HG03457 (cell line): ENCODE results near the gene KRT33B.
"Not testable (repeated sequence)": the region's sequence is repeated elsewhere in the genome, so short reads cannot be mapped to it uniquely, and the experiment has no call there.

Experiments used
- ATAC-seq: cut with Tn5 transposase; IDR thresholded peaks from one replicate; pipeline ENCODE4 v1.9.1; 2021; ENCODE audit warnings: moderate number of reproducible peaks; ENCODE audit not compliant: unreplicated experiment

Gene KRT33B

DNA sequence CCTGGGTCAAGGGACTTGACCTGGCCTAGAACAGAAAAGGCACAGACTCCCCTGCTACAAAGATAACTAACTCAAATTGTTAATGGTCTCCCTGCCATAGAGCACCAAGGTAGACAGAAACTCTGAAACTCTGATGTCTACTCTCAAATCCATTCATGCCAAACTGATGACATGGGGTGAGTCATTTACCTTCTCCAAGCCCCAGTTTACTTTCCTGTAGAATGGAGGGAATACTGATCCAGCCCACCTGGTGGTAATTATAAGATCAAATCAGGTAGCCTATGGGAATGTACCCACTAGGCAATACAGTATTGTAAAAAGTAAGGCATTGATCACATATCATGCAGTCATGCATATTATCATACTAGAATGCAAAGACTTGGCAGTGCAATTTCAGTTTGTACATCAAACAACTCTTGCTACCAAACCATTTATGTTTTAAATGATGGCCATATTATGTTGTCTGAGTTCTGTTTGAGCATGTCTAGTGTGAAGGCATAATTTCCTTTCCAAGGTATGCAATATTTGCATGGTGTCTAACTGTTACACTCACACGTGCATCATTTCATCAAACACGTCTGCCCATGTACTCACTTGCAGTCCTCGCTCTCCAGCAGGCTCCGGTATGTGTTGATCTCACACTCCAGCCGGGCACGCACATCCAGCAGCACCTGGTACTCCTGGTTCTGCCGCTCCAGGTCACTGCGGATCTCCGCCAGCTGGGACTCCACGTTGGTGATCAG lies 24.8 kb upstream of the KRT33B start:
- no peak for ATAC-seq

DNA sequence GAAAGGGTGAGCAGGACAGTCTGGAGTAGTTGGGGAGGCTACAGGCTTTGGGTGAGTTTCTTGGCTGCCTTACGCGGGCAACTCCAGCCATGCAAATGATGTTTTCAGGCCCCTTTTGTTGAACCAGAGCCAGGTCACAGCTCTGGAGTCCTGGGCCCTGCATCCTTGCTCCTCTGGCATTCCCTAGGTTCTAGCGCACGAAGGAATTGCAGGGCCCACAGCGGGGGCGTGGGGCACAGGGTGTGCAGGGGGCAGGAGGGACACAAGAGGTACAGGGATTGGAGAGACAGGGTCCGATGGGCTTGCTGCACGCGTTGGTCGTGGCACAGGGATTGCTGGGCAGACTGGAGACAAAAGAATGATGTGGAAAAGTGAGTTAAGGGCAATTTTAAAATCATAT lies 24.2 kb upstream of the KRT33B start:
- ATAC-seq: no peak

DNA sequence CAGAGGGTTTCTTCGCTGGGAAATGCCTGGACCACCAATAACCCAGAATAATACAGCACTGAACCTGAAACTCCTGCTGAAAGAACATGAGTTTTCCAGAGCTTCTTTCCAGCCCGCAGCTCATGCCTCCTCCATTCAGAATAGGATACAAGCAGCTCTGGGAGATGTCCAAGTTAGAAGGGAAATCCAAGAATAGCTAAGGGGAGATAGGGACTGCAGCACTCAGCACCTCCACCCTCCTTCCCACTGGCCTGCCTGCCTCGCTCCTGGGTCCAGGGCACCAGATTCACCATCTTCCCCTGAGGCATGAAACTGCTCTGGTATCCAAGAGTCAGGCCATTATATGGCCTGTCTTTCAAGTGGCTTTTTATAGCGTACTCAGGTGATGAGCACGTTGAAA lies 23.7 kb upstream of the KRT33B start:
- ATAC-seq: no peak

- no peak for ATAC-seq
Observed at GRCh38 chr17:41392278-41392677, 22.7 kb upstream of the KRT33B start.

DNA sequence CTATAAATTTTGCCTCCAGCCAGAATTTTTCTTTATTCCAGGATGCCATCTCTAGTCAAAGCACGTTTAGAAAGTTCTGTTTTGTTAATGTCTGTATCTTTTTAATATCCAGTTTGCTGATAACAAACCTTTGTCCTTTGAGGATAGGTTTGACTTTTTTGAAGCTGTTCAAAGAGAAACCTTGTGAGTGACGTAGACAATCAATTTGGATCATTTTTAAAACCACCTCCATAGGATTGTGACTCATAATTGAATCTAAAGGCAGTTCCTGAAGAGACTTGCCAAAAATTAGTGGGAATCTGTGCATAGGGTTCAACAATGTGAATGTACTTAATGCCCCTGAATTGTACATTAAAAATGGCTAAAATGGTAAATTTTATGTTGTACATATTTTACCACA lies 21.9 kb upstream of the KRT33B start:
- no peak for ATAC-seq

- ATAC-seq: no peak
Observed at GRCh38 chr17:41390411-41390938, 20.9 kb upstream of the KRT33B start.

DNA sequence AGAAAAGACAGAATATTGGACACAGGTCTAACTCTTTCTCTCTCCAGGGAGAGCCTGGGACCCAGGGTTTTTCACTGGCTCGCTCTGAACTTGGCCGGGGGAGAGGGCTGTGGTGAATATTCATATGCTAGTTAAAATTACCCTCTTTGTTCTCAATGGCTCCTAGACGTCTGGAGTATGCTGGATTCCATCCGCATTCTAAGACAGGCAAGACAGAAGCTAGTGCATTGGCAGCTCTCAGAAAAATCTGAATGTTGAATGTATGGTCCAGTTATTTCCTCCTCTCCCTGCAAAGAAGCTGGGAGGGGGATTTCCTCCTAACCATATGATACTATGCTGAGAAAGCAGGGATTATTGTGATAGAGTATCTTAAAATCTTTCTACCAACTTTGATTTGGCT lies 18.1 kb upstream of the KRT33B start:
- ATAC-seq: no peak

DNA sequence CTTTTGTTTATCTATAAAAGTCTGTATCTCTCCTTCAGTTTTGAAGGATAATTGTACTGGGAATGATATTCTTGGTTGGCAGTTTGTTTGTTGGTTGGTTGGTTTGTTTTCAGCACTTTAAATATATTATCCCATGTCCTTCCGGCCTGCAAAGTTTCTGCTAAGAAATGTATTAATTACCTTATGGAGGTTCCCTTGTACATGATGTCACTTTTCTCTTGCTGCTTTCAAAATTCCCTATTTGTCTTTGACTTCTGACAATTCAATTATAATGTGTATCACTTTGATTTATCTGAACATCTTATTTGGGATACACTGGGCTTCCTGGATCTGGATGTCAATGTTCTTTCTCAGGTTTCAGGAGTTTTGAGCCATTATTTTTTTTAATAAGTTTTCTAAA lies 16.6 kb upstream of the KRT33B start:
- no peak for ATAC-seq

GRCh38 chr17:41383690-41384089 lies 14.1 kb upstream of the KRT33B start:
- ATAC-seq: no peak

GRCh38 chr17:41382394-41382793 lies 12.8 kb upstream of the KRT33B start:
- ATAC-seq: no peak

DNA sequence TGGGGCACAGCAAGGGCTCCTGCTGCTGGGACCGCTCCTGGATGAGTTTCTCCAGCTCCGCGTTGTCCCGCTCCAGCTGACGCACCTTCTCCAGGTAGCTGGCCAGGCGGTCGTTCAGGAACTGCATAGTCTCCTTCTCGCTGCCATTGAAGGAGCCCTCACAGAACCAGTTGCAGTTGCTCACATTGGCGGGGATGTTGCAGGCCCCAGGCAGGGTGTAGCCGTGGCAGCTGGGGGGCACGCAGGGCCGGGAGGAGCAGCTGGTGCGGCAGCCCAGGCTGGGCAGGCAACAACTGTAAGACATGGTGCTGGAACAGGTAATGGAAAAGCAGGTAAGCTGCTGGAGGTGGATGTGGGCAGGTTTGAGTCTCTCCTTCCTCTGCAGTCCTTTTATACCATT lies 12.3 kb upstream of the KRT33B start, which contains the start of gene KRT34:
KRT34 (minus strand) TSS at position 364 of the 400 bp plus-strand sequence; CDS start at position 304, 60 bp downstream.
- ATAC-seq: not testable (repeated sequence)

- not testable (repeated sequence) for ATAC-seq
Observed at GRCh38 chr17:41380091-41380490, 10.5 kb upstream of the KRT33B start.

GRCh38 chr17:41377546-41377945 lies 7.9 kb upstream of the KRT33B start:
- ATAC-seq: no peak

DNA sequence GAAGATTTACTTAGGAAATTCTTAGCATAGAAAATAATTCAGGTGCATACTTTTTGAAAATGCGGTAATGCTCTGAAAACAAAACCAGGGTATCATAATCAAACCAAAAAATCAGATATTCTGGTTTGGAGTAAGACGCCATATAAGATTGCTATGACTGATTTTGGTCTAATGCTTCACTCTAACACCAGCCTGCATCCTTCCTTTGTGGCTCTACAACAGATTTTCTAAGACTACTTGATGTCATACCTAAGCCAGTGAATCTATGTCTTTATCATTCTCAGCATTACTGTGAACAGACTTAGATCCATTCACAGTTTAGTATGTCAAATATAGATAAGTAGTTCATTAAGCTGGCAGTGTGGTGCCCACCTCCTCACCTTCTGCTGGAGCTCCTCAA lies 590 bp downstream of the KRT33B start:
- no peak for ATAC-seq

GRCh38 chr17:41367426-41368075 lies 2.1 kb downstream of the KRT33B start:
- ATAC-seq: no peak

- ATAC-seq: no peak
Observed at GRCh38 chr17:41366070-41366469, 3.5 kb downstream of the KRT33B start.

DNA sequence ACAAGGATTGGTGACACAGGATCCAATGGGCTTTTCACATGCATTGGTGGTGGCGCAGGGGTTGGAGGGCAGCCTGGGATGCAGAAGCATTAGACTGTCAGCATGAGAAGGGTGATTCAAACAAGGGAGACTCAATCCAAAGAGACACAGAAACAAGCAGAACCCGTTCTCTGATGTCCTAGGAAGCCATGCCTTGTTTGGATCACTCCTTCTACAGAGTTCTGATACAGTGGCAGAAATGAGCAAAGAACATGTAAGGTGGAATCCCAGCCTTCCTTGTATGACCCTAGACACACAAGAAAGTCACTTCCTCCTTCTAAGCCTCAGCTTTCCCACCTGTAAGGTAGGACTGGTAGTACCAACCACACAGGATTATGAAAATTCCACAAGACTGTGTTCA lies 5.7 kb downstream of the KRT33B start:
- ATAC-seq: no peak

DNA sequence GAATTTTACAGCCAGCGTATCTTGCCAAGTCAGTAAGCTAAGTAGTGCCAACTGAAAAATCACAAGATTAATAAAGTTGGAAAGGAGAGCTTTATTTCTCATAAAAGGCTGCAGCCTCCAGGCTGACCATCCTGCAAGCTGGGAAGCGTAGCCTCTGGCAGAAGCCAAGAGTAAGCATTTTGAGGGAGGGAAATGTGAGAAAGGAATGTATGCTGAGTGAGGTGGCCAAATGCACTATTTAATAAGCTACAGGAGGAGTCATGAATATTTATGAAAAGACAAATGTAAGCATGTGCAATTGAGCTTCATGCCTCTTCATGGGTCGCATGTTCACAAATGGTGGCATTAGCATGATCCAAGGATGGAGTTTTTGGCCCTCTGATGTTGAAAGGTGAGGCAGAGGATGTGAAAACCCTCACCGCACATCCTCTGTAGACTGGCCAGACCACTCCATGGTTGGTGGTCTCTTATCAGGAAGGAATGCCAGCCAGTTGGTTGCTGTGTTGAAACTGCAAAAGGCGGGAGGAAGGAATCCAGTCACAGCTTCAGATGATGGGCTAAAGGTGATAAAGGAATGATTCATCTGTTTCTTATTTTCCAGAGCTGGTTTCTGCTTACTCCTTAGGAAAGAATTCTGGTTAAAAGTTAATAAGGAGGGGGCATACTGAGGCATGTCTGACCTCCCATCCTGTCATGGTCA lies 9.2 kb downstream of the KRT33B start:
- no peak for ATAC-seq

- no peak for ATAC-seq
Observed at GRCh38 chr17:41354536-41354935, 15.1 kb downstream of the KRT33B start.

GRCh38 chr17:41352597-41353366 lies 16.8 kb downstream of the KRT33B start:
- no peak for ATAC-seq

- ATAC-seq: no peak
Observed at GRCh38 chr17:41351177-41351576, 18.4 kb downstream of the KRT33B start.
